ENCODE results near the gene RBM6. TPM values are rescaled to one million over a fixed set of nuclear protein-coding genes. Genes with fewer than 3 reads are reported as not detected.

The RBM6 gene
- total RNA-seq, 1 experiment from 2014 or later, result 69.6 TPM

GRCh38 chr3:49899815-49900214 lies 40.1 kb upstream of the RBM6 start:
- intact Hi-C loops (cut with micrococcal nuclease; ENCODE audit: unreplicated experiment), result loop anchor here (2.0 kb wide), 1 partner anchor 43 kb away; the partner anchor contains the start of gene TRAIP
- H3K27me3 Mint-ChIP-seq (ENCODE audit: unreplicated experiment), result no peaks in the 10 kb centered on the region
- CTCF ChIA-PET, result interaction anchor here (0.6 to 3.0 kb wide), 10 partner anchors 12 to 97 kb away, joined by 3 to 15 read pairs (median 4); partner anchors contain the start of genes INKA1, MON1A and RBM6
- peaks cover 66% of the 10 kb centered on the region for H3K36me3 Mint-ChIP-seq (ENCODE audit: insufficient read depth, unreplicated experiment)
- peak; percentile 23 for TF ChIP-seq CTCF (IDR thresholded peaks at IDR 0.05; ENCODE audit: unreplicated experiment)
- H3K4me3 Mint-ChIP-seq (ENCODE audit: low read depth, unreplicated experiment), result peak overlapping the region; percentile 87
- H3K4me1 Mint-ChIP-seq (ENCODE audit: low read depth, unreplicated experiment), result no peaks in the 10 kb centered on the region
- no peak for DNase-seq
- H3K9me3 Mint-ChIP-seq (ENCODE audit: low read depth, unreplicated experiment), result no peaks in the 10 kb centered on the region
- BruUV-seq (replicated peaks), result no TSS peak
- peak overlapping the region; percentile 96 for H3K27ac Mint-ChIP-seq (ENCODE audit: unreplicated experiment)

GRCh38 chr3:49900491-49901153 lies 39.3 kb upstream of the RBM6 start:
- Mint-ChIP-seq H3K36me3 (ENCODE audit: insufficient read depth, unreplicated experiment) (peaks cover 62% of the 10 kb centered on the region), H3K4me1 (ENCODE audit: low read depth, unreplicated experiment) (peaks cover 3% of the 10 kb centered on the region), H3K9me3 (ENCODE audit: low read depth, unreplicated experiment) (no peaks in the 10 kb centered on the region), H3K27ac (ENCODE audit: unreplicated experiment) (peak overlapping the region; percentile 96), H3K4me3 (ENCODE audit: low read depth, unreplicated experiment) (peak overlapping the region; percentile 87), H3K27me3 (ENCODE audit: unreplicated experiment) (no peaks in the 10 kb centered on the region)
- TF ChIP-seq CTCF (IDR thresholded peaks at IDR 0.05; ENCODE audit: unreplicated experiment), result no peak
- peak; percentile 92 for DNase-seq
- intact Hi-C loops (cut with micrococcal nuclease; ENCODE audit: unreplicated experiment), result loop anchor here (2.0 kb wide), 1 partner anchor 44 kb away; the partner anchor contains the start of gene TRAIP
- CTCF ChIA-PET, result interaction anchor here (0.6 to 3.0 kb wide), 14 partner anchors 13 to 114 kb away, joined by 3 to 15 read pairs (median 4); partner anchors contain the start of genes INKA1, IP6K1, MON1A and RBM6
- BruUV-seq (replicated peaks), result no TSS peak

GRCh38 chr3:49901366-49902339 lies 38.3 kb upstream of the RBM6 start:
- BruUV-seq (replicated peaks), result TSS peak; percentile 8
- CTCF ChIA-PET, result interaction anchor here (0.6 to 3.0 kb wide), 5 partner anchors 28 to 115 kb away, joined by 3 to 15 read pairs (median 4); partner anchors contain the start of genes INKA1, IP6K1 and MON1A
- Mint-ChIP-seq H3K4me1 (ENCODE audit: low read depth, unreplicated experiment) (peaks cover 13% of the 10 kb centered on the region), H3K27me3 (ENCODE audit: unreplicated experiment) (no peaks in the 10 kb centered on the region), H3K27ac (ENCODE audit: unreplicated experiment) (peak overlapping the region; percentile 96), H3K4me3 (ENCODE audit: low read depth, unreplicated experiment) (peak overlapping the region; percentile 87), H3K9me3 (ENCODE audit: low read depth, unreplicated experiment) (no peaks in the 10 kb centered on the region), H3K36me3 (ENCODE audit: insufficient read depth, unreplicated experiment) (peaks cover 69% of the 10 kb centered on the region)
- no peak for DNase-seq
- TF ChIP-seq CTCF (IDR thresholded peaks at IDR 0.05; ENCODE audit: unreplicated experiment), result no peak
- intact Hi-C loops (cut with micrococcal nuclease; ENCODE audit: unreplicated experiment), result loop anchor here (2.0 kb wide), 1 partner anchor 45 kb away; the partner anchor contains the start of gene TRAIP
